Tibial nerve (tissue), 3 donors: Measurements from ENCODE around the gene NFATC1.

Experiments
- EP300 ChIP-seq, 2 donors: sonication (generic); formaldehyde crosslinking; IDR thresholded peaks; one replicate each; pipeline ENCODE4 v1.6.1; 2017; ENCODE audit warnings: antibody characterized with exemption in 2 of 2, mild to moderate bottlenecking in 1 of 2
- POLR2A ChIP-seq, 2 donors: fragments of 450-650 bp; IDR thresholded peaks; one replicate each; pipeline ENCODE4 v1.6.1; 2017; ENCODE audit warnings: antibody characterized with exemption in 2 of 2, mild to moderate bottlenecking in 2 of 2, moderate library complexity in 2 of 2

GRCh38 chr18:79489899-79490625 is 94.3 kb downstream of the NFATC1 start:
- TF ChIP-seq POLR2A (IDR thresholded peaks at IDR 0.05) (no peak), EP300 (IDR thresholded peaks at IDR 0.05) (no peak)
